Stimulated activated CD4-positive, alpha-beta T cell treated with anti-CD3 and anti-CD28 coated beads, TNF-alpha, amount 100 ng/mL, for 48 hours (primary cell): ENCODE results near the gene ZEB2.

Experiments
- DNase-seq, 3 donors: peaks; one replicate each; pipeline ENCODE4 v3.0.0-alpha.2; 2020; ENCODE audit warnings: low read depth in 3 of 3

The ZEB2 gene

DNA sequence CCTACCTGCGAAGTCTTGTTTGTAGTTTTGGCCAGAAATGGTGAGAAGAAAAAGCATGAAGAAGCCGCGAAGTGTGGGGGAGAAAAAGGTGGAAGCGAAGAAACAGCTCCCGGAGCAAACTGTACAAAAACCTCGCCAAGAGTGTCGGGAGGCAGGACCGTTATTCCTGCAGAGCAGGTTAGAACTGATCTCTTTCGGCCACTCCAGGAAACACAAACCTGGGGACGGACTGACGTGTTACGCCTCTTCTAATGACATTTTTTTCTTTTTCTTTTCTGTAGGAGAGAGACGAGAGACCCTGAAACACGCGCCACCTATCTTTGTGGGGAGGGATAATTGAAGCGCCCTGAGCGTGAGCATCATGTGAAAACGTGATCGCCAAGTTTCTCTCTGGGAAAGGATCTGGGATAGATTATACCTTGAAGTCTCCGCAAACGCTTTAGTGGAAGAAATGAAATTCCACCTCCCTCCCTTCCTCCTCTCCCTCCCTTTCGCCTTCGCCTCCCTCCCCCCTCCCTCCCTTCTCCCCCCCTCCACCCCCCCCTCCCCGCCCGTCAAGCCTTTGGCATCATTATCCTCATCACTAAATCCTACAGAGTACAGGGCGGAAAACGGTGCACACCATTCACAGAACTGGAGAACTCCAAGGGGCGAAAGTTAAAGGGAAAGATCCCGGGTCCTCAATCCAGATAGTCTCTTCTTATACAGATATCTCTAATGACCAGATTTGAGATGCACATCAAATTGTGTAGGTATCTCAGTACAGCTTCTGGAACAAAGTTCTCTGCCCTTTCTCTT lies at the start of gene ZEB2:
Gene ZEB2 (minus strand): TSS at position 186 of the 798 bp plus-strand sequence. CDS start 2,769 bp downstream, outside the sequence.
- no peak for DNase-seq

DNA sequence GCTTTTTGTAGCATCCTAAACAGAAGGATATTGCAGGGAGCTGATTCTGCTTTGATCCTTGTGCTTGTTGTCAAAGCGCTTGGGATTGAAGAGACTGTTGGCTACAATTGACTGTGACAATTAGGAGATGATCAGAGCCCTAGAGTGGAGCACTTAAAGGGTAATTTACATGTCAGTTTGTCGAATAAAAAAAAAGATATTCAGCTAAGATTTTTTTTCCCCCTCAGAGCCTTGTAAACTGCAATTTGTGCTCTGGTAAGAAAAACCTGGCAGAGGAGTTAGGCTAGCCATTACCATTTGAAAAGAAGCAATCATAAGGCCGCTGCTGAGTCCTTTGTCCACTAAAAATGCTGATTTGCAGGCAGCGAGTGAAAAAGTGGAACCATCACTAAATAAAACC lies 47.8 kb upstream of the ZEB2 start:
- no peak for DNase-seq

DNA sequence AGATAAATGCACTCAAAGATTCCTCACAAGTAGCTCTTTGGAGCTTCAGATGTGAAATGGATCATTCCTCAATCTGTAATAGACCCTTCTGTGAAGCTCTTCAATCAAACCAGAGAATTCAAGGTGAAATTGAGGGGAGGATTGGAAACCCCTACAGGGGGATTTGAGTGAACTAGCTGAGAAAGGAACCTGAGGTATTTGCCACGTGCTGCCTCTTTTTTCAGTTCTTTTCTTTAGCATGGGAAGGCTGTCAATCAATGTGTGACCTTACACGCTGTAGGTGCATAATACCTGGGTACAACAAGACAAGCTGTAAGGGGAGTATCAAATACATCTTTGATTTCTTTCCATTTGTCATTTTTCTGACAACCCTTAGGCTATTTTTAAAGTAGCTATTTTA lies 46.5 kb upstream of the ZEB2 start:
- DNase-seq, result no peak

DNA sequence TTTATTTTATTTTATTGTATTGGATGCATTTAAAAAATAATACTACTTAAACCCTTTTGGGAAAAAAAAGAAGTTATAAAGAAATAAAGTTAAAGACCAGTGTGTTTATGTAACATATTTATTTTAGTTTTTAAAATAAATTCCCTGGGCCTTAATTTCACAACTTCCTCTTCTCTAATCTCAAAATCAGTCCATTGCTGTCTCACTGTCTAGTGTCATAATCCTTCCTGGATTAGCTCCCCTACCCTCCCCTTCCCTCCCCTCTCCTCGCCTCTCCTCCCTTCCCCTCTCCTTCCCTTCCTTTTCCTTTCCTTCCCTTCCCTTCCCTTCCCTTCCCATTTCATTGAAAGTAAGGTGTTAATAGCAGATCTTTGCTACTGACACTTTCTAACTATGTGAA lies 40.3 kb upstream of the ZEB2 start:
- DNase-seq, result no peak

DNA sequence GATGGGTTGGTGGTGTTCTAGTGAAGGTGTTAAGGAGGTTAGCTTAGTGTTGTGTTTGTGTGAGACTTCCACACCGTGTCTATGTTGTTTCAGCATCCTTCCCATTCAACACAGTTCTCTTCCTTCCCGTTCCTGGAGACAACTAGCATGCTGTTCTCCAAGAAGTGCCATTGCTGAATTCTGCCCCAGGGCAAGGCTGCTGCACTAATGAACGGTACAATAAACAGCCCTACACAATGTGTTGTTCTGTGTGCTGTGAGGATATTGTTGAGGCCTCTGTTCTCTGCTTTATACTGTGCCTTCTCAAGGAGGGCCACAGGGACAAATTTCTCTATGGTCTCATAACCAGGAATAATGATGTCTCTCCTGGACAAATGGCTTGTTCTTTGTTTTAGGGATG lies 39.8 kb upstream of the ZEB2 start:
- no peak for DNase-seq

DNA sequence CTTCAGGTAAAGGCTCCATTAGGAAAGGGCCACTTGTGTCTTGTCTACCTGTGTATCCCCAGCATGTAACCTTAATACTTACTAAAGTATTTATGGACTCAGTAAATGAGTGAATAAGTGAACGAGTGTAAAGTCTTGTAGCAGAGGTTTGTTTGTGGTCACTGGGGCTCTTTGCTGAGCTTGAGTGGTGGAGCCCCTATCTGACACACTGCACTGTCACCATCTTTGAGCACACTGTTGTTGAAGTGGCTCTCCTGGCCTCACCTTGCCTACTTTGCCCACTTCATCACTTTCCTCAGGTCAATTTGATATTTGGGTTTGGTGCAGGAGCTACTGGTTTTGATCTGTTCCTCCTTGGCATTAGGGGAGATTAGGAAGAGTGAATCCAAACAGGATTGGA lies 39.3 kb upstream of the ZEB2 start:
- DNase-seq, result no peak

DNA sequence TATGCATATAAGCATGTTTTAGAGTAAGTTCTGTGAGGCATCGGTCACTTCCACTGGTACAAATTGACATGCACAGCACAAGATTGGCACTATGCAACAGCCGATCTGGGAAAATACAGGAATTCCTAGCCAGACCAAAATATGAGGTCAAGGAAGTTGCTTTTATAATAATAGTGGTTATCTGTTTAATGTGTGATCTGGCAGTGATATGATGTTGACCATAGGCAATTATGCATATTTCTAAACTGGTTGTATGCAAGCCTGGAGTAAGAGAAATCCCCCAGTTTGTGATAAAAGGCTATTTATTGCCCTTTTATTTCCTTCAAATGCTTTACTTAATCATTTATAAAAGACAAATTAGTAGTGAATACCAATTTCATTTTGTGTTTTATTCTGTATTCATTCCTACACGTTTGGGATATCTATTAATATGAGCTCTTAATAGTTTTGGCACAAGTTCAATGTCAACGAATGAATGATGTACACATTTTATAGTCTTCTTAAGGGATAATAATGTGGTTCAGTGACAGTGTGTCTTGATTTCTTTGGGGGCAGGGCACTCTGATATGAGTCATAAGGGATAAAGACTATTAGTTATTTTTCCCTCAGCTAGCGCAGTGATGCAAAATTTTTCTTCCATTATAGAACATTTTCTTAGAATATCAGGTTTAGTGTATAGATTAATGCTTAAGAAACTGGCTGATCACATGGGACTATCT lies 34.7 kb upstream of the ZEB2 start:
- DNase-seq, result no peak

DNA sequence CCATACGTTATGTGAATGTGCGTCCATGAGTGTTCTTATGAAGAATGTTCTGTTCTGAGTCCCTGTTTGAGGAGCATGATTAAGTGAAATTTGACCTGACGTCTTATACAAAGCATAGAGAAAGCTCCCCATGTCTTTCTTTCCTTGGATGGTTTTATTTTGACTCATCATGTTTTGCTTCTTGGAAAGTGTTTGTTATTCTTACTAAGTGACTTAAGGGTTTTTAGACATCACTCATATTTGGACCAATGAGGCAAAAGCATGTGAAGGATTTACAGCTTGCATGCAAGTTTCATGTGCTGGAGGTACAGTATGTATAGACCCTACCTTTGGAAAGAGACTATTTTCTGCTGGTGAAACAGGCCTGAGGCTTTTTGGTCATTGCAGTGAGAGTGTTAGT lies 33.5 kb upstream of the ZEB2 start:
- no peak for DNase-seq

DNA sequence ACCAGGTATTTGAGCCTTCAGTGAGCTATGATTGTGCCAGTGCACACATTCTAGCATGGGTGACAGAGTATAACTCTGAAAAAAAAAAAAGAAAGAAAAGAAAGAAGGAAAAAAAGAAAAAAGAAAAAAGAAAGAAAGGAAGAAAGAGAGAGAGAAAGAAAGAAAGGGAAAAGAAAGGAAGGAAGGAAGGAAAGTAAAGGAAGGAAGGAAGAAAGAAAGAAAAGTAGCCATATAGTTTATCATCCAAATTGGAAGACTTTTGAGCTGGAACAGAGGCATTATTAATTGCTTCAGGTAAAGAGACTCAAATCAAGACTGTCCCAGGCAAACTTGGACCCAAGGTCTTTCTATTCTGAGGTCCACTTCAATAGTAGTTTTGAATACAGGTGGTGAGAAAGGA lies 32.9 kb upstream of the ZEB2 start:
- DNase-seq, result no peak

DNA sequence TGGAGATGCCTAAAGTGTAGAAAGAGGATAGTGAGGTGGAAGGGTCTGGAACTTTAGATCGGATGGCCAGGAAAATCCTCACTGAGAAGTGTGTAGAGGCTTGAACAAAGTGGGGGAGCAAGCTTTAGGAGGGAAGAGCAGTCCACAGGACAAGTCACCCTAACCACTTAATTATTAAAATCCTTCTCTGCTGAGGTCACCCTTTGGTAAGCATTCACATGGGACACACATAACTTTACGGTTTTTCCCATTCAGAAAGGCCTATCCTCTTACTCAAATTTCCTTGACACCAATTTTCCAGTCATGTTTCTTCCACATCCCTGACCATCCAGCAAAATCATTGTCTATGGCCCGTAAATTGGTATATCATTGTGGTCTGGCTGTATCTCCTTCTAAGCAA lies 31.0 kb upstream of the ZEB2 start:
- DNase-seq, result no peak

DNA sequence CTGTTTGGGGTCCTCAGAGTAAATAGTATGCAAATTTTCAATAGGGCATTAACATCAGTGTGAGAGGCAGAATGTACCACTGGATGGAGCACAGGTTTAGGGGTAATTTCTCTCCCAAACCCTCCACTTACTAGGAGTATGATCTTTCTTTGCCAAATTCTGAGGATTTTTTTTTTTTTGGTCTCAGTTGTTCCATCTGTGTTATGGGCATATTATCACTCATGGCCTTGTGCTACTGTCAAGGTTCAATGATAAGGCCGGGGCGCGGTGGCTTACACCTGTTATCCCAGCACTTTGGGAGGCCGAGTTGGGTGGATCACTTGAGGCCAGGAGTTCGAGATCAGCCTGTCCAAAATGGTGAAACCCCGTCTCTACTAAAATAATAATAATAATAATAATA lies 30.2 kb upstream of the ZEB2 start:
- DNase-seq, result no peak

DNA sequence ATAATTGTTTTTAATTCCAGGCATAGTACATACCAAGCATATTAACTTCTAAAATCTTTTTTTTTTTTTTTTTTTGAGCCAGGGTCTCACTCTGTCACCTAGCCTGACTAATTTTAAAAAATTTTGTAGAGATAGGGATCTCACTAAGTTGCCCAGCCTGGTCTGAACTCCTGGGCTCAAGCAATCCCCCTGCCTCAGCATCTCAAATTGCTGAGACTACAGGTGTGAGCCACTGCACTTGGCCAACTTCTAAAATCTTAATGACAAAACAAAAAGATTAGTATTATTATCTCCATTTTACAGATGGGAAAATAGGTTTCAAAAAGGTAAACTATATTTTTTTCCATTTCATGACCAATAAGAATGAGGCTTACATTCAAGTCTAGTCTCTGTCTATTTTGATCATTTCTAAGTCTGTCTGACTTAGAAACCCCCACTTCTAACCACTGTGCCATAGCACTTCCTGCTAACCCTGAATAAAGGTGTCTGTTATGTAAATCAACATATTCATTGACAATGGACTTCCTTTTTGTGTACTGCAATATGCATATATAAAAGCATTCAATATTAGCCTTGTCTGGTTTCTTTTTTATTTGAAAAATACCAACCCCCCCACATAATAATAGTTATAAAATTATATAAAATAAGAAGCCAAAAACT lies 28.7 kb upstream of the ZEB2 start:
- no peak for DNase-seq

DNA sequence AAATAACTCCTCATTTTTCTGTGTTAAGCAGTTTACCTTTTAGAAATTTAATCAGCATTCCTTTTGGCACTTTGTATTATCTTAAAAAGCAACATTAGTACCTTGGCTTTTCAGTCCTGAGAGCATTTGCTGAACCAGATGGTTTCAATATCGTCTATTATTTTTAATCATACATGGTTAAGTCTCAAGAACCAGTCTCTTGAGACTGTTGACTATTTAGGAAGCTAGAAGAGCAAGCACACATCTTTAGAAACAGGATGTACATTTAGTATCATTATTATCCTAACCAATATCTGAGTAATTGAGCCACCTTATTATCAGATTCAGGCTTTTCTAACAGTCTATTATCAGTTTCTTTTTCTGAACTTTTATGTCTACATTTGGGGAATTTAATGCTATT lies 28.2 kb upstream of the ZEB2 start:
- no peak for DNase-seq

DNA sequence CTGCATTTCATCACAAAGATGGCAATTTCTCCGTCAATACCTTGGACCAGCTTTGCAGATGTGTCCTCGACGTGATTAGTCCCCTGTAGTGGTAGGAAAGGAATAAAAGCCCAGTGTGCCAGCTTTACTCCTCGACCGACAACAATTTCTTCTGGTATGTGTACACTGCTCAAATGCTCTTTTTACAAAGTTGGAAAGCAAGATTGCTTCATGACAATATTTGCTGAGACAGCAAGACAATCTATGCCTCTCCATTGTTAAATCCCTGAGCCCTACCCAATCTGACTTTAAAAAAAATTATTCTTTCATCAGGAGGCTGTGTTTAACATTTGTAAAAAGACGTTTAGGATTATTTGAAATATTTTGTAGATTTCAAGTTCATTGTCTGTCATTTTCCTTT lies 27.6 kb upstream of the ZEB2 start:
- no peak for DNase-seq

DNA sequence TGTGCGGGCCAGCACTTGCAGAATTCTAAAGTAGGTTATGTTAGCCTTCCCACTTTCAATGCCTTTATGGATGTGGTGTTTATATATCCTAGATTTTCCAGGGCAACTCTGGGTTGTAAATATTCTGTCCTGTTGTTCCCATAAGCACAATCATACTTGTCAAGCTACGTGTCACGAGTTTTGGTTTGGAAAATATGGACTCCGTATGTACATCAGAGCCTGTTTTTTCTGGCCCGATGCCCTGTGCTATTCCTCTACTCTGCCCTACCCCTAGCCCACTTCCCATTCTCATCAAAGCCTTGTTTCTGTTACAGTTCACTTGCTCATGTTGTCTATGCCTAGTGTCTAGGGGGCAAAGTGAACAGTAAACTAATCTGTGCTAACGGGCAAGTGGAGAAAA lies 27.0 kb upstream of the ZEB2 start:
- no peak for DNase-seq

DNA sequence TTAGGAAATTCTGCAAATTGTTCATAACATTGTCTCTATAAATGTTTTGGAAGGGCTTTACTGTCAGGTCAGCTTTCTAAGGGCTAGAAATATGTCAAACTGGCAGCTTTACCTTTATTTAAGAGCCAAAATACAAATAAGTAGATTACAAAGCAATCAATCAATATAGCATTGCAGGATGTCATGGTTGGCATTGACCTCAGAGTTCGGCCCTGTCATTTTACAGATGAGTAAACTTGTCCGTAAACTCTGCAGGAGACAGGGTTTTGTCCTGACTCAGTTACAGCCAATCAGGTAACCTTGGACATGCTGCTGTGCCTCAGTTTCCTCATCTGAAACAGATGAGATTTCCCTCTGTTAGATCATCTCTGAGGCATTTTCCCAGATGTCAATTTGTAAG lies 25.9 kb upstream of the ZEB2 start:
- DNase-seq, result no peak

DNA sequence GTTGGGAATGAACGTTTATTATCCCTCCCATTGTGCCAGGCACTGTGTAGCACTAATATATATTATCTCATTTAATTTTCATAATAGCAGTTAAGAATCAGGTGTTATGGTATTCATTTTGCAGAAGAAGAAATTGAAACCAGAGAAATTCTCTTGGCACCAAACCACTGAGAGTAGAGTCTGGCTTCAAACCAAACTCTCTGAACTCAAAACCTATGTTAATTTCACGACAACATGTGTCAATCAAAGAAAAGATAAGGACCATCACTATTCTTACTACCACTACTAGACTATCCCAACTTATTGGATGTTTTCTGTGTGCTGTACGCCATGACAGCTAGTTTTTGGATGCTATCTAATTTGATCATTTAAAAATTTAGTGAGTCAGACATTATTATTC lies 24.1 kb upstream of the ZEB2 start:
- DNase-seq, result no peak

DNA sequence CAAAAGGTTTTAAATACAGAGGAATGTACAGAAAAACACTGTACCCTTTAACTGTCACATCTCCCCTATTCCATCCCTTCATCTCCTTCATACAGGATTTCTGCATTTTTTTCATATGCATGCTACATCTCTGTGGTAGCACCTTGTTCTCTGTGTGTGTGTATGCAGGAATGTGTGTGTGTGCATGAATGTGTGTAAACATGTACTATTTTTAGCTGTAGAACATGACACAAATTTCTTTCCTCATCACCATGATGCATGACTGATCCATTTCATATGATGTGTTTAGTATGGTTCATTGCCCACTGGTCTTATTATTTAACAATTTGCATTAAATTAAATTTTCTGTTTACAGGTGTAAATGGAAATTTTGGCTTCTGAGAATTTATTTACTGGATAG lies 21.5 kb upstream of the ZEB2 start:
- DNase-seq, result no peak

DNA sequence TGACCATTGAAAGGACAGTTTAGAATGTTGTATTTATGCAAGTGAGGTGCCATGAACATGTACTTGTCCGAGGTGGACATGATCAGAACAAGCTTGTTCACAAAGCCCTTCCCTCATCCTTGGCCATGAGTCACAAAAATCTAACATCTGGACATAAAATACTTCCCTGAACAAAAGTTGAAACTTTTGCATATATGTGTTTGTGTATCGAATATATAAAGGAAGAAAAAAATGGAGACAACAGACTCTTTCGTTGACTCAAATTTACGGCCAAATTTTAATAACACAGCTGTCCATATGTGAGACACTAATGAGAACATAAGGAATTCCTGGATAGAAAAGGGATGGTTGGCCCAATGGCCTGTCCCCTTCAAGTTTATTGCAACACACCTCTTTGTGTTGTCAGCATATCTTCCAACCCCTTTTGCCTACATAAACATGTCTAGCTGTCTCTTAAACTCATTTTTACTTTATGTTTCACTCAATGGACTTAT lies 19.4 kb upstream of the ZEB2 start:
- DNase-seq, result no peak

DNA sequence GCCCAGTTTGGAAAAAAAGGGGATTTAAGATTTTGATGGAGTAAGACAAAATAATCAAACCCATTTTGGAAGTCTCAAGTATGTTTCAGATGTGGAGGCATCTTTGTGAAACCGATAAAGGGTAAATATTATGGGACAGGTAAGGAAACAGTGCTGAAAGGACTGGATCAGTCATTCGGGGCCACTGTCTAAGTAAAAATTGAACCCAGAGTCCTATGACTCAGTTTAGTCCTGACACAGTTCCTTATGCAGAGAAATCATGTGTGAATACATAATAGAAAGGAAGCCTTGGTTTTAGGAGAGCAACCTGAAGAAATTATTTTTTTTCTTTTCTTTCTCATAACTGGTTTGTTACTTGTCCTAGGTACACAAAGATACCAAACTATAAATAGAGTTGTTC lies 15.4 kb upstream of the ZEB2 start:
- no peak for DNase-seq

DNA sequence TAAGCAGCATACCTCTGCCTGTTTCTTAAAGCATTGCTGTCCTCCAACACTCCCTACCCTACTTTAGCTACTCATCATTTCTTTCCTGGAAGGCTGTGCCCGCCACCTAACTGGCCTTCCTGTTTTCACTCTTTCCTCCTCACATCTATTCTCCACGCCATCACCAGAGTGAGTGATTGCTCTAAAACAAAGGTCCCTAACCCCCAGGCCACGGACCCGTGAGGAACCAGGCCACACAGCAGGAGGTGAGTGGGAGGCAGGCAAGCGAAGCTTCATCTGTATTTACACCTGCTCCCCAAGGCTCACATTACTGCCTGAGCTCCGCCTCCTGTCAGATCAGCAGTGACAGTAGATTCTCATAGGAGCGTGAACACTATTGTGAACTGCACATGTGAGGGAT lies 13.3 kb upstream of the ZEB2 start:
- DNase-seq, result no peak

DNA sequence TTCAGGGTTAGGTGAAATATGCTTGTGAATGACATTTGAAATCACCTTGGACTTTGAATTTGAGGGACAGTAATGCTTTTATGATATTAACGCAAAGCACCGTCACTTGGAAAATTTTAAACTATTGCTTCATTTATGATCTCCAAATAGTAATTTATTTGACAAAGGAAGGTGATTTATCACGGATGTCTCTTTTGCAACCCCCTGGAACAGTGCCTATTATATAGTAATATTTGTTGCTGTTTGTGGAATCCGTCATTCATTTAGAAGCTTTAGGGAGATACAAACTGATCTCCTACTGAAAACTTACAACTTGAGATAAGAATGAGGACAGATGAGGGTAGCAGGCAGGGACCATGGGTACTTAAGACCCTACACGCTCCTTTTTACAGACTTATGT lies 10.7 kb upstream of the ZEB2 start:
- DNase-seq, result no peak

DNA sequence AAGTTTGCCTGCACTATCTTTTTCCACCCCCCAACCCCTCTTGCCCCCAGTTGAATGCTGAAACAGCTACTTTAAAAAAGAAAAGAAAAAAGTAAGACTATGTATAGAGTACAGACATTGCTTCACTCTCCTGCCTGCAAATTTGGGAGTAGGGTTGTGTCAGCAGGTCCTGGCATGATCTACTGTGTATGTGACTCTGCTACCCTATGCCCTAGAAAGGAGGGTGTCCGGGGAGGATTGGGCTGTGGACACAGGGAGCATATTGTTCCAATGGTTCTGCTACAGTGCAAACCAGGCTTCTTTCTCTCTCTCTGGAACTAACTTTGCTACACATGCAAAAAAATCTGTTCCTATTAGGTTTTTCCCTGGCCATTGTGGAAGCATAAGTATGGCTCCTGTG lies 9.9 kb upstream of the ZEB2 start:
- no peak for DNase-seq
